GM23248 (cell line): ENCODE results near the gene RBPMS2.

ENCODE experiments used
- EZH2 ChIP-seq: fragments of 200-600 bp; sonication (generic); IDR thresholded peaks from 2 replicates; pipeline ENCODE4 v1.6.1; 2018; ENCODE audit warnings: antibody characterized with exemption, mild to moderate bottlenecking; ENCODE audit not compliant: insufficient read depth, poor library complexity, severe bottlenecking
- EZH2phosphoT487 ChIP-seq: fragments of 200-600 bp; sonication (generic); IDR thresholded peaks from 2 replicates; pipeline ENCODE4 v1.6.1; 2018; ENCODE audit warnings: antibody characterized with exemption, moderate library complexity, mild to moderate bottlenecking, low read depth; ENCODE audit not compliant: insufficient read depth

DNA sequence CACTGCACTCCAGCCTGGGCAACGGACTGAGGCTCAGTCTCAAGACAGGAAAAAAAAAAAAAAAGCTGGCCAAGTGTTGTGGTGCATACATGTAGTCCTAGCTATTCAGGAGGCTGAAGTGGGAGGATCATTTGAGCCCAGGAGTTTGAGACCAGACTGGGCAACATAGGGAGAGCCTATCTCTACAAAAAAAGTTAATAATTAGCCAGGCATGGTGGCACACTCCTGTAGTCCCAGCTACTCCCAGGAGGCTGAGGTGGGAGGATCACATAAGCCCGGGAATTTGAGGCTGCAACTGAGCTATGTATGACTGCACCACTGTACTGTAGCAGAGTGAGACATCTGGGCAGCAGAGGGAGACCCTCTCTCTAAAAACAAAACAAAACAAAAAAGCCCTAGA lies 58.9 kb downstream of the RBPMS2 start:
- TF ChIP-seq EZH2 (no peak), EZH2phosphoT487 (no peak)
